Measurements from ENCODE around the gene LRRC7. TPM values are rescaled to one million over a fixed set of nuclear protein-coding genes. Genes with fewer than 3 reads are reported as not detected.

Gene LRRC7
- total RNA-seq, 1 donor from 2014 or later, result 0.94 TPM

DNA sequence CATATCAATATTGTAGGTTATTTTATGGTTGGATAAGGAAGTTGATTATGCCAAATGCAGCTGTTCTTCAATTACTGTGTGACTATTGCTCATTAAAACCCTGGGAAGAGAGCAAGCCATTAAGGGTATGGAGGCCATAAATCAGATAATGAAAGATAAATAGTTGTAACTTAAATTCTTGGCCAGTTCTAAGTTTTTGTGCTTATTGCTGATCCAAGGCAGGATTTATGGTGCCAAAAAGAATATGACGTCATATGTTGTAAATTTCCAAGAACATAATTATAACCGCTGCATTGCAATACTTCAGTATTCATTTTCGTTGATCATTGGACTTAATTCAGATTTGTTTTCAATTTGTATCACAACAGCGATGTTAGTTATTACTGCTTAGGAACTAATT, 426.1 kb downstream of the LRRC7 start:
- TF ChIP-seq, protein P1, sequence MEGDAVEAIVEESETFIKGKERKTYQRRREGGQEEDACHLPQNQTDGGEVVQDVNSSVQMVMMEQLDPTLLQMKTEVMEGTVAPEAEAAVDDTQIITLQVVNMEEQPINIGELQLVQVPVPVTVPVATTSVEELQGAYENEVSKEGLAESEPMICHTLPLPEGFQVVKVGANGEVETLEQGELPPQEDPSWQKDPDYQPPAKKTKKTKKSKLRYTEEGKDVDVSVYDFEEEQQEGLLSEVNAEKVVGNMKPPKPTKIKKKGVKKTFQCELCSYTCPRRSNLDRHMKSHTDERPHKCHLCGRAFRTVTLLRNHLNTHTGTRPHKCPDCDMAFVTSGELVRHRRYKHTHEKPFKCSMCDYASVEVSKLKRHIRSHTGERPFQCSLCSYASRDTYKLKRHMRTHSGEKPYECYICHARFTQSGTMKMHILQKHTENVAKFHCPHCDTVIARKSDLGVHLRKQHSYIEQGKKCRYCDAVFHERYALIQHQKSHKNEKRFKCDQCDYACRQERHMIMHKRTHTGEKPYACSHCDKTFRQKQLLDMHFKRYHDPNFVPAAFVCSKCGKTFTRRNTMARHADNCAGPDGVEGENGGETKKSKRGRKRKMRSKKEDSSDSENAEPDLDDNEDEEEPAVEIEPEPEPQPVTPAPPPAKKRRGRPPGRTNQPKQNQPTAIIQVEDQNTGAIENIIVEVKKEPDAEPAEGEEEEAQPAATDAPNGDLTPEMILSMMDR (IDR thresholded peaks at IDR 0.05), result no peak
- Mint-ChIP-seq H3K27me3 (ENCODE audit: unreplicated experiment) (no peaks in the 10 kb centered on the region), H3K4me1 (ENCODE audit: unreplicated experiment) (no peaks in the 10 kb centered on the region), H3K27ac (ENCODE audit: unreplicated experiment) (no peak overlapping the region), H3K9me3 (ENCODE audit: unreplicated experiment) (no peaks in the 10 kb centered on the region), H3K4me3 (ENCODE audit: unreplicated experiment) (no peak overlapping the region), H3K36me3 (ENCODE audit: unreplicated experiment) (no peaks in the 10 kb centered on the region)
- no peak for DNase-seq (ENCODE audit: extremely low spot score, unreplicated experiment)

DNA sequence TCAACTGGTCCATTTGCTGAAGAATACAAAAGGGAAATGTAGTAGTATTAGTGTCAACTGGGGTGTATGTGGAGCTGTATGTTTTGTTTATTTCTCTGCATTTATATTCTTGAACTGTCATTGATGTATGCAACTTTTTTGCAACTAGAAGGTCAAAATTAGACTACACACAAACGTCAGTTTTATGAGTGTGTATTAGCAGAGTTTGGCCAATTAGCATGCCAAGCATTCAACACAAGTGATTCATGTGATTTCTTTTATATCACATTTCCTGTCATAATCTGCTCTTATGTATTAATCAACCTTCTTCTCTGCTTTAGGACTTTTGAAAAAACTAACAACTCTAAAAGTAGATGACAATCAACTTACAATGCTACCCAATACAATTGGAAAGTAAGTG, 426.5 kb downstream of the LRRC7 start:
- no peaks in the 10 kb centered on the region for H3K36me3 Mint-ChIP-seq (ENCODE audit: unreplicated experiment)
- no peak overlapping the region for H3K27ac Mint-ChIP-seq (ENCODE audit: unreplicated experiment)
- no peak overlapping the region for H3K4me3 Mint-ChIP-seq (ENCODE audit: unreplicated experiment)
- DNase-seq (ENCODE audit: extremely low spot score, unreplicated experiment), result no peak
- H3K27me3 Mint-ChIP-seq (ENCODE audit: unreplicated experiment), result no peaks in the 10 kb centered on the region
- no peaks in the 10 kb centered on the region for H3K4me1 Mint-ChIP-seq (ENCODE audit: unreplicated experiment)
- TF ChIP-seq, protein P1 (IDR thresholded peaks at IDR 0.05), result no peak
- H3K9me3 Mint-ChIP-seq (ENCODE audit: unreplicated experiment), result no peaks in the 10 kb centered on the region

DNA sequence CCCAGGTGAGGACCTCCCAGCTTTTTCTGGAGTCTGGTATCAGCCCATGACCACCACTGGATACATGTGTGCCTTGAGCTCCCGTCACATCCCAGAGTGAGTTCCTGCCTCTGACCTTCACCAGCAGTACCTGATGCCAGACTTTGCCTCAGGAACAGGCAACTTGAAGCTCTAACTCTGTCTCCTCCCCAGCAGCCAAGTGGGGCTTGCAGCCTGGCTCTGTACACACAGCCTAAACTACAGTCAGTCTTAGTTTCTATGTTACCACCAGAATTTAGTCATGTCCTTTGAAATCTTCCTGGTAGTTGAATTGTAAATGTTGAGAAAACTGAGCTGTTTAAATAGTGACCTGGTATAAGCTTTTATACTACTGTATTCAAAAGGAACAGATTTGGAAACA, 431.1 kb downstream of the LRRC7 start:
- H3K4me3 Mint-ChIP-seq (ENCODE audit: unreplicated experiment), result no peak overlapping the region
- TF ChIP-seq, protein P1 (IDR thresholded peaks at IDR 0.05), result no peak
- DNase-seq (ENCODE audit: extremely low spot score, unreplicated experiment), result no peak
- H3K27ac Mint-ChIP-seq (ENCODE audit: unreplicated experiment), result no peak overlapping the region
- no peaks in the 10 kb centered on the region for H3K36me3 Mint-ChIP-seq (ENCODE audit: unreplicated experiment)
- no peaks in the 10 kb centered on the region for H3K9me3 Mint-ChIP-seq (ENCODE audit: unreplicated experiment)
- no peaks in the 10 kb centered on the region for H3K4me1 Mint-ChIP-seq (ENCODE audit: unreplicated experiment)
- no peaks in the 10 kb centered on the region for H3K27me3 Mint-ChIP-seq (ENCODE audit: unreplicated experiment)

DNA sequence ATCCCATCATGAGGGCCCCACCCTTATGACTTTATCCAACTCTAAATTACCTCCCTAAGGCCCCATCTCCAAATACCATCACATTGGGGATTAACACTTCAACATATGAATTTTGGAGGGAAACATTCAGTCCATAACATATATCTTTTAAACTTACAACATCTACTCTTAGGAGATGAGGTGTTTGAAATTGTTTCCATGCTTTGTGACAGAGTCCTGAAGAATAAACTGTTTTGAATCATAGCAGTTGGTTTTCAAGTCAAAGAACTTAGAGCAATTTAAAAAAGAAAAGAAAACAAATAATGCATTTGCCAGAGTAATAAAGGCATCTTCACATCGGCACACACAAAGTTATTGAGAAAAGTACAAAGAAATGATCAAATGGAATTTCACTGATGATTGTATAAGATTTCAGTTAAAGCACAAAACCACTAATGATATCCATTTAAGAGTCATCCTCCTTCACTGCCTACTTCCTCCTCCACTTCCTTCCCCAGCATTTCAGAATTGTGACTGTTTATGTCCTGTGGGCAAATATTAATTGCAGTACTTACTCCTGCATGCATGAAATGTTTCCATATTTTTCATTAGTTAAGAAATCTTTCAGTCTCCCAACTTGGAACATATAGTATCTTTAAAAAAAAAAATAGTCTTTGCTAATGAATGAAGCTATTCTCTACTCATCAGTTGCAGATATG, 435.6 kb downstream of the LRRC7 start:
- TF ChIP-seq, protein P1 (IDR thresholded peaks at IDR 0.05), result no peak

DNA sequence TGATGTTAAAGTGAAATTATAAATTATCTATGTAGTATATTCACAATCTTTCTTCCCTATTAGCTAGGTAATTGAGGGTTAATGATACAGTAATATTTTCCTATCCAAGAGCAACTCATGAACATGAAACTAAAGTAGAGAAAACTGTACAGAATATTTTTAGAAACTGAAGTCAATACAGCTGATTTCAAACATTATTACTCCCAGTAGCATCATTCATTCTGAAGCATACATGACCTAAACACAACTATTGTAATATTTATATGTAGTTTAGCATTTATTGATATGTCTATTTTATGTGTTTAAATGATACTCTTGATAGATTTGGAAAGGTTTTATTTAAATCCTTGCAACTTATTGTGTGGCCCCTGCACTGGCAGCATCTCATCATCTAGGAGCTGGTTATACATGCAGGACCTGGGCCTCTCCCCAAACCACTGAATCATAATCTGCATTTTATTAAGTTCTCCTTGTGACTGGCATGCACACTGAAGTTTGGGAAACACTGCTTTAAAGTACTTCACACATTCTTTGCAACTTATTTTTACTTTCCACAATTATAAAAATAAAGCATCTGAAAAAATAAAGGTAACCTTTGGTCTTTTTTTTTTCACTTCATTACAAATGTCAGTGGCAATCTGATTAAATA, 437.8 kb downstream of the LRRC7 start:
- no peak for DNase-seq (ENCODE audit: extremely low spot score, unreplicated experiment)
- Mint-ChIP-seq H3K4me1 (ENCODE audit: unreplicated experiment) (no peaks in the 10 kb centered on the region), H3K36me3 (ENCODE audit: unreplicated experiment) (no peaks in the 10 kb centered on the region), H3K9me3 (ENCODE audit: unreplicated experiment) (no peaks in the 10 kb centered on the region), H3K4me3 (ENCODE audit: unreplicated experiment) (no peak overlapping the region), H3K27me3 (ENCODE audit: unreplicated experiment) (no peaks in the 10 kb centered on the region), H3K27ac (ENCODE audit: unreplicated experiment) (no peak overlapping the region)
- TF ChIP-seq, protein P1 (IDR thresholded peaks at IDR 0.05), result no peak

More for the DNA sequence above, 435.6 kb downstream of the LRRC7 start:
- no peak overlapping the region for H3K4me3 Mint-ChIP-seq (ENCODE audit: unreplicated experiment)
- no peak overlapping the region for H3K27ac Mint-ChIP-seq (ENCODE audit: unreplicated experiment)
- no peaks in the 10 kb centered on the region for H3K4me1 Mint-ChIP-seq (ENCODE audit: unreplicated experiment)
- DNase-seq (ENCODE audit: extremely low spot score, unreplicated experiment), result no peak
- no peaks in the 10 kb centered on the region for H3K27me3 Mint-ChIP-seq (ENCODE audit: unreplicated experiment)
- no peaks in the 10 kb centered on the region for H3K9me3 Mint-ChIP-seq (ENCODE audit: unreplicated experiment)
- H3K36me3 Mint-ChIP-seq (ENCODE audit: unreplicated experiment), result no peaks in the 10 kb centered on the region
